Body of pancreas (tissue), 4 donors: ENCODE results near the gene PHF12. TPM values are rescaled to one million over a fixed set of nuclear protein-coding genes. Genes with fewer than 3 reads are reported as not detected.
"Not testable (repeated sequence)": the region's sequence is repeated elsewhere in the genome, so short reads cannot be mapped to it uniquely, and the experiment has no call there.

ENCODE experiments used
- ATAC-seq: fragments of 150-250 bp; one replicate; pipeline ENCODE4 v1.9.1; 2016
- DNase-seq, 4 donors: peaks; one replicate each; pipeline ENCODE4 v3.0.0-alpha.2; 2019
- H3K27ac ChIP-seq, 4 donors: fragments of 200-600 bp; sonication (generic); 1 replicate in 3 of 4; 2 replicates in 1 of 4; pipeline versions ENCODE4 v1.5.1 to v1.6.1; 2016 to 2019; ENCODE audit warnings: mild to moderate bottlenecking in 1 of 4, mixed read lengths in 1 of 4, moderate library complexity in 1 of 4
- H3K27me3 ChIP-seq, 2 donors: fragments of 200-600 bp; sonication (generic); one replicate each; pipeline ENCODE4 v1.6.0; 2016; ENCODE audit warnings: mild to moderate bottlenecking in 1 of 2
- H3K36me3 ChIP-seq, 2 donors: fragments of 200-600 bp; sonication (generic); replicated peaks in 1 of 2; 2 replicates each; pipeline ENCODE4 v1.5.1; 2016; ENCODE audit warnings: low read depth in 2 of 2; ENCODE audit not compliant: insufficient read depth in 1 of 2
- H3K4me1 ChIP-seq: fragments of 200-600 bp; sonication (generic); one replicate; pipeline ENCODE4 v1.6.0; 2016
- H3K4me3 ChIP-seq, 2 donors: fragments of 200-600 bp; sonication (generic); 1 replicate in 1 of 2; 2 replicates in 1 of 2; pipeline ENCODE4 v1.5.1; 2016 to 2019
- H3K9me3 ChIP-seq, 3 donors: fragments of 200-600 bp; sonication (generic); 1 replicate in 2 of 3; 2 replicates in 1 of 3; pipeline ENCODE4 v1.5.1; 2016
- CTCF ChIP-seq, 7 experiments: fragments of 450-650 bp in 4 of 7; fragments of 200-600 bp in 3 of 7; sonication (generic) in 3 of 7; IDR thresholded peaks; one replicate each; pipeline ENCODE4 v1.5.1; 2016 to 2019; ENCODE audit warnings: antibody characterized with exemption in 7 of 7
- POLR2A ChIP-seq, 3 donors: fragments of 450-650 bp; IDR thresholded peaks; one replicate each; pipeline ENCODE4 v1.6.1; 2016; ENCODE audit warnings: antibody characterized with exemption in 3 of 3, mild to moderate bottlenecking in 2 of 3
- WGBS, 2 donors: methylation state at CpG; one replicate each; pipeline ENCODE4 v1.1.5; 2017; 5-methylcytosine and 5-hydroxymethylcytosine counted together
- intact Hi-C: fragments of 100-400 bp; cut with DNase I; formaldehyde crosslinking; loops from one replicate; pipeline ENCODE4 v1.15.1; 2023
- total RNA-seq, 2 donors: library from RNA; depleted of rRNA; stranded (reverse); fragments of >200 nt; gene quantifications; one replicate each; pipeline ENCODE4 v1.1.0, GENCODE V29; 2016

PHF12 gene
- total RNA-seq, 2 donors from 2014 or later = 22.1 to 56.4 TPM

GRCh38 chr17:28935744-28936460, 15.4 kb downstream of the PHF12 start:
- intact Hi-C loops = no loop called here
- H3K4me1 ChIP-seq = peaks cover 50% of the 10 kb centered on the region
- H3K27me3 ChIP-seq = no peaks in the 10 kb centered on the region
- ATAC-seq (no peak), DNase-seq (no peak)
- peak overlapping the region in 3 of 4 donors; percentile 27 to 81 (median 38) for H3K27ac ChIP-seq
- TF ChIP-seq POLR2A (IDR thresholded peaks at IDR 0.05) (no peak), CTCF (IDR thresholded peaks at IDR 0.05) (no peak)
- peaks cover 0 to 2% of the 10 kb centered on the region in 2 donors for H3K36me3 ChIP-seq
- no peaks in the 10 kb centered on the region for H3K9me3 ChIP-seq
- 59 to 77% methylated on average over 8 of the region's 8 CpGs for WGBS, 2 donors
- H3K4me3 ChIP-seq = no peak overlapping the region

GRCh38 chr17:28934508-28934907, 16.8 kb downstream of the PHF12 start:
- ATAC-seq, H3K27me3 ChIP-seq, intact Hi-C loops, H3K9me3 ChIP-seq, H3K4me3 ChIP-seq, DNase-seq, H3K36me3 ChIP-seq: not testable (repeated sequence)
- 95% methylated on average over 6 to 8 of the region's 8 CpGs for WGBS, 2 donors
- H3K27ac ChIP-seq = peak overlapping the region in 1 of 4 donors; percentile 81
- H3K4me1 ChIP-seq = peaks cover 41% of the 10 kb centered on the region

- no peak for TF ChIP-seq CTCF (IDR thresholded peaks at IDR 0.05)
- TF ChIP-seq POLR2A (IDR thresholded peaks at IDR 0.05) = no peak
- ATAC-seq = no peak
- peaks cover 5% of the 10 kb centered on the region for H3K4me1 ChIP-seq
- peaks cover 0 to 2% of the 10 kb centered on the region in 2 donors for H3K36me3 ChIP-seq
- no peak for DNase-seq
- H3K4me3 ChIP-seq = no peak overlapping the region
- H3K27ac ChIP-seq = no peak overlapping the region
- 86 to 100% methylated on average over 2 of the region's 2 CpGs for WGBS, 2 donors
- intact Hi-C loops = no loop called here
- no peaks in the 10 kb centered on the region for H3K9me3 ChIP-seq
- no peaks in the 10 kb centered on the region for H3K27me3 ChIP-seq
Observed at GRCh38 chr17:28929787-28930186, 21.5 kb downstream of the PHF12 start.

- Histone ChIP-seq H3K4me3 (no peak overlapping the region), H3K36me3 (peaks cover 0 to 9% of the 10 kb centered on the region in 2 donors), H3K9me3 (no peaks in the 10 kb centered on the region), H3K27ac (no peak overlapping the region), H3K27me3 (no peaks in the 10 kb centered on the region), H3K4me1 (peaks cover 5% of the 10 kb centered on the region)
- ATAC-seq (no peak), DNase-seq (no peak)
- TF ChIP-seq CTCF (IDR thresholded peaks at IDR 0.05) (no peak), POLR2A (IDR thresholded peaks at IDR 0.05) (no peak)
- 90 to 100% methylated on average over 2 of the region's 2 CpGs for WGBS, 2 donors
- intact Hi-C loops = no loop called here
Observed at GRCh38 chr17:28928061-28928460, 23.3 kb downstream of the PHF12 start.

GRCh38 chr17:28926786-28927185, 24.5 kb downstream of the PHF12 start:
- peaks cover 5% of the 10 kb centered on the region for H3K4me1 ChIP-seq
- H3K27me3 ChIP-seq = no peaks in the 10 kb centered on the region
- intact Hi-C loops = no loop called here
- TF ChIP-seq POLR2A (IDR thresholded peaks at IDR 0.05) (no peak), CTCF (IDR thresholded peaks at IDR 0.05) (no peak)
- 89 to 98% methylated on average over 4 of the region's 4 CpGs for WGBS, 2 donors
- DNase-seq (no peak), ATAC-seq (no peak)
- peak overlapping the region in 1 of 4 donors; percentile 58 for H3K27ac ChIP-seq
- no peak overlapping the region for H3K4me3 ChIP-seq
- peaks cover 0 to 9% of the 10 kb centered on the region in 2 donors for H3K36me3 ChIP-seq
- H3K9me3 ChIP-seq = no peaks in the 10 kb centered on the region
